Measurements from ENCODE around the gene DRC3.

DRC3 gene

GRCh38 chr17:17985555-17985954, 12.9 kb downstream of the DRC3 start:
- peak; percentile 58 for TF ChIP-seq CTCF (conservative IDR thresholded peaks at IDR 0.05; ENCODE audit: low read depth, low read length)
- no peak overlapping the region for H3K4me3 ChIP-seq (ENCODE audit: low read depth, low read length)
- DNase-seq (ENCODE audit: low read depth), result peak; percentile 40

GRCh38 chr17:17987187-17987896, 14.7 kb downstream of the DRC3 start:
- TF ChIP-seq CTCF (conservative IDR thresholded peaks at IDR 0.05; ENCODE audit: low read depth, low read length), result no peak
- H3K4me3 ChIP-seq (ENCODE audit: low read depth, low read length), result no peak overlapping the region
- no peak for DNase-seq (ENCODE audit: low read depth)

- TF ChIP-seq CTCF (conservative IDR thresholded peaks at IDR 0.05; ENCODE audit: low read depth, low read length), result no peak
- no peak for DNase-seq (ENCODE audit: low read depth)
- H3K4me3 ChIP-seq (ENCODE audit: low read depth, low read length), result no peak overlapping the region
Observed at GRCh38 chr17:17987901-17988300, 15.2 kb downstream of the DRC3 start.

- no peak for DNase-seq (ENCODE audit: low read depth)
- TF ChIP-seq CTCF (conservative IDR thresholded peaks at IDR 0.05; ENCODE audit: low read depth, low read length), result no peak
- no peak overlapping the region for H3K4me3 ChIP-seq (ENCODE audit: low read depth, low read length)
Observed at GRCh38 chr17:17988427-17988945, 15.8 kb downstream of the DRC3 start.

GRCh38 chr17:17989081-17989480, 16.4 kb downstream of the DRC3 start:
- no peak for DNase-seq (ENCODE audit: low read depth)
- TF ChIP-seq CTCF (conservative IDR thresholded peaks at IDR 0.05; ENCODE audit: low read depth, low read length), result no peak

GRCh38 chr17:17989618-17990017, 17.0 kb downstream of the DRC3 start:
- DNase-seq (ENCODE audit: low read depth), result no peak
- H3K4me3 ChIP-seq (ENCODE audit: low read depth, low read length), result no peak overlapping the region
- no peak for TF ChIP-seq CTCF (conservative IDR thresholded peaks at IDR 0.05; ENCODE audit: low read depth, low read length)

More at GRCh38 chr17:17989081-17989480, 16.4 kb downstream of the DRC3 start:
- no peak overlapping the region for H3K4me3 ChIP-seq (ENCODE audit: low read depth, low read length)

GRCh38 chr17:17990282-17990681, 17.6 kb downstream of the DRC3 start:
- TF ChIP-seq CTCF (conservative IDR thresholded peaks at IDR 0.05; ENCODE audit: low read depth, low read length), result no peak
- DNase-seq (ENCODE audit: low read depth), result no peak
- H3K4me3 ChIP-seq (ENCODE audit: low read depth, low read length), result no peak overlapping the region
